HG03159 (cell line): ENCODE data around the gene SOST.

Experiments used
- ATAC-seq: cut with Tn5 transposase; IDR thresholded peaks from one replicate; pipeline ENCODE4 v1.9.1; 2021; ENCODE audit warnings: mild to moderate bottlenecking, moderate library complexity; ENCODE audit not compliant: unreplicated experiment

SOST gene

DNA sequence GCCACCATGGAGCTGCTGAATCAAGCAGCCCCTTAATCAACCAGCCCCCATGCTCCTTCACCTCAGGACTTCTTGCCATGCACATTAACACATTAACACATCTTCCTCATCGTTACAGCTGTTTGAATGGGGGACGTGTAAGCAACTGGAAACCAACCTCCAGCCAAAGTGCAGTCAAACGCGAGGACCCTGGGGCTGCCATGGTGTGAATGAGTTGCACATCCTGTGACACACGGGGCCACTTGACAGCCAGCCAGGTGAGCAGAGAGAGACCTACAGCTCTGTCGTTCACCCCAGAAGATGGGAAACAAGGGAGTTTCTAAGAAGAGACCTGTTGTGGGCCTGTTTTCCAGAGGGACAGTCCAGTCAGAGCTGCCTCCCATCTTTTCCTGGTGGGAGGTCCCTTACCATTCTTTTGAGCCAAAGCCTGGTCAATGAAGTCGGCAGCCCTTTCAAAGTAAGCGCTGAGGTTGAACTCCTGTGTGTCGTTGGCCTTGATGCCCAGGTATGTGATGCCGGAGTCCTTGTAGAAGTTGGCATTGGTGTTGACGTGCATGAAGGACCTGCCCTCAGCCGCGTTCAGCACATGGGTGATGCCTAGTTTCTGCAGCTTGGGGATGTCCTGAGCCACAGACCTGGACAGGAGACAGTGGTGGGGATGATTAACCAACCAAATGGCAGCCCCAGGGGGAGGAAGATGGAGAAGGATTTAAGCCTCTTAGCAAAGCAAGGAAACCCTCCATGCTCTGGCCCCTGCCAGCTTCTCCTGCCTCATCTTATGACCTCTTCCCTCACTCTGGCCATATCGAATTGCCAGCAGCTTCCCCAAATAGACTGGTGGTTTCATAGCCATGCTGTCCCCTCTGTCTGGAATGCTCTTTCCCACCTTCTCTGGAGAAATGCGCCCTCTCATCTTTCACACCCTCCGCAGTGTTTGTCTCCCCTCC, 16.0 kb upstream of the SOST start:
- ATAC-seq = no peak

DNA sequence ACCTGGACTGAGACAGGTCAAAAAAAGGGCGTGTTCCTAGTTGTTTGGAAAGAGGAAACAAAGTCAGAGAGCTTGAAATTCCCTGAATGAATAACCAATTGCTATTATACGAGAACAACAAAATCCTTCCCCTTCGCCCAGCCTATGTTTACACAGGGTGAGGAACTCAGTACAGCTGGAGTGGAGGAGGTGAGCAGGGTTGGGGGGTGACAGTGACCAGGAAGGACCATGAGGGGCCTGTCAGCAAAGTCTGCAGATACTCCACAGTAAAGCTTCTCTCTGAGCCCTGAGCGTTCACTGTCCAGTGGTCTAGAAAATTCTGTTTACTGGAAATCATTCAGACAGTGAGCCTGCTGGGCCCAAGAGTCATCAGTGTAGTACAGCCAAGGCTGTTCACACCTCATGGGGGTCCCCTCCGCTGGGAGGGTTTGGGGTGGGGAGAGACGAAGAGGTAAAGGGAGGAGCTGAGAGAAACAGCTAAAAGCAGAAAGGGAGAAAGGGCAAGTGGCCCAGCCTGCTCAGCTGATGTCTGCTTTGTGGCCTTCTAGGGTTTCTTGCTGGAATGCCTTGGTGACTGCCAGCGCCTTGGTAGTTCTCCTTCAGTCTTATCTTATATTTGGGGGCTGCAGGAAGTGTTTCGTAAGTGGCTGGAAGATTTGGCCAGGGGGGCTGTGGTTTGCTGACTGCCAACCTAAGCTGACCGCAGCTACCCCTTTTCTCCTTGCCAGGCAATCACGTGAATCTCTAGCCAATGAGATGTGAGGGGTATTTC, 14.5 kb upstream of the SOST start:
- ATAC-seq = no peak

- ATAC-seq = no peak
Measured at GRCh38 chr17:43771463-43771862, 12.9 kb upstream of the SOST start.

GRCh38 chr17:43770957-43771356, 12.4 kb upstream of the SOST start:
- ATAC-seq = no peak

DNA sequence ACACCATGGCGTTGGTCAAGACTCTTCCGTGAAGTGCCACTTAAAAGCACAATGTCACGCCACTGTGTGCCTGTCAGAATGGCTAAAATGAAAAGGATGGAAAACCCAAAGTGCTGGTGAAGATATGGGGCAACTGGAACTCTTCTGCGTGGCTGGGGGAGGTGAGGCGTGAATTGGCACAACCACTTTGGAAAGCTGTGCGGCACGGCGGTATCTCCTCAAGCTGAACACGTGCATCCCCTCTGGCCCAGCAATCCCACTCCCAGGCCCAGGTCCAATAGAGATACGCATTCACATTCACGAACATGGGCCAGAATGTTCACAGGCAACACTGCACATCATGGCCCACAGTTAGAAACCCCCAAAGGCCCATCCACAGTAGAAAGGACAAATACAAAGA, 11.3 kb upstream of the SOST start:
- ATAC-seq = no peak

GRCh38 chr17:43769426-43769825, 10.8 kb upstream of the SOST start:
- ATAC-seq = no peak

DNA sequence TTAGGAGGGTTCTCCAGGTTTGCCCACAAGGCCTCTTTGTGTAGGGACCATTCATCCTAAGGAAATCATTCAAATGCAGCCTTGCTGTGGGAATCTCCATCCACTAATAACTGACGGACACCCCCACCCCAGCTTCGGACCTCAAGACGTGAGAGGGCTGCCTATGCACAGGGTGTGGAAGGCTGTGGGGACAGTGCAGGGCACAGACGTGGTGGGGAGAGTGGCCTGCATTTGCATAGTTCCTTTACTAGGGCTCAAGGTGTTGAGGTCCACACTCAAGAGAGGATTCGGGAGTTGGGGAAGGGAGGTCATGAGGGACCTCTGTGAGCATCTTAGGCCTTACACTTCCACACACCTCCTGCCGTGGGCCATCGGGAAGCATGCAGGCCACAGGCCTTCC, 10.4 kb upstream of the SOST start:
- ATAC-seq = no peak

DNA sequence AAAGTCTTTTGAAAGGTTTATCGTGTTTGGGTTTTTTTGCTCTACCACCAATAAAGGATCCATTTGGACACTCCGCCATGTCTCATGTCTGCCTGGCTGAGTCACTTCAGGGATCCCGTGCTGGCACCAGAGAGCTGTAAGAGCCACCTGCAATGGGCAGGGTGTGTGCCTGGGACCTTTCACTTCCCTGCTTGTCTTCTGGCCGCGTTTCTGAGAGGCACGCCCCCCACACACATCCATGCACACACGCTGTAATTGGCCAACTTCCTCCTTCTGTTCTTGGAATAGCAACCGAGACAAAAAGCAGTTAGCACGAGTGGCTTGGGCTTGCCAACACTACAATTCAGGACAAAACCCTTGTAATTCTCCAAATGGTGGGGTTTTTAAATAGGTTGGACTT, 9.8 kb upstream of the SOST start:
- ATAC-seq = no peak

DNA sequence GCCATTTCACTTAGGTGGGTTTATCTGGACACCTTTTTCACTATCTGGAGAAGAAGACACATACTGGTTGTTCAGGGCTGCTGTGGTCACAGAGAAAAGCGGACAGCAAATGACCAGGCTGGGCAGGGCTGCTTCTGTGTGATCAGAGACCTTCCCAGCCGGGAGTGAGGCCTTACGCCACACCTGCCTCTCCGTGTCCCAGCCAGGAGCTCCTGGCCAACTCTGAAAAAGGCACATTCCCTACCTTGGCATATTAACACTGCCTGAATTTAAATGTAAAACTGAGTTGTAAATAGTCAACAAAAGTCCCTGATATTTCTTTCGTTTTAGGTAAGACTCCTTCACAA, 9.1 kb upstream of the SOST start:
- no peak for ATAC-seq

- ATAC-seq = no peak
Measured at GRCh38 chr17:43767053-43767712, 8.6 kb upstream of the SOST start.

- no peak for ATAC-seq
Measured at GRCh38 chr17:43766413-43767052, 7.9 kb upstream of the SOST start.

- ATAC-seq = no peak
Measured at GRCh38 chr17:43760254-43760852, 1.8 kb upstream of the SOST start.

GRCh38 chr17:43759836-43760235, 1.2 kb upstream of the SOST start:
- ATAC-seq = no peak

DNA sequence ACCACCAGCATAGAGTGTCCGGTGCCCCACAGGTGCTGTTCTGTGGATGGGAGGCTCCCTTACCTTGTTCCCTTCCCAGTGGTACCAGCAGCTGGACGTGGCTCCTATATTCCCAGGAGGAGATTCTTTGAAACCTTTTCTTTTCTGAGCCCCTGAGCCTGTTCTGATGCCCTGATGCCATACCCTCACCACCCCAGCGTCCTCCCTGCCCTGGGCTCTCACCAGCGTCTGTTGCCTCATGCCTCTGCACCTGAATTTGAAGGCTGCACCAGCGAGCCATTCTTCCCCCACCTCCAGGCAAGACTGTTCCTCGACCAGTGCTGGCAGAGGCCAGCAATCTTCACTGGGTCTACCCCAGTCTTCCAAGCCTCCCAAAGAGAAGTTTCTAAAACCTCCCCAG, 505 bp downstream of the SOST start:
- no peak for ATAC-seq

DNA sequence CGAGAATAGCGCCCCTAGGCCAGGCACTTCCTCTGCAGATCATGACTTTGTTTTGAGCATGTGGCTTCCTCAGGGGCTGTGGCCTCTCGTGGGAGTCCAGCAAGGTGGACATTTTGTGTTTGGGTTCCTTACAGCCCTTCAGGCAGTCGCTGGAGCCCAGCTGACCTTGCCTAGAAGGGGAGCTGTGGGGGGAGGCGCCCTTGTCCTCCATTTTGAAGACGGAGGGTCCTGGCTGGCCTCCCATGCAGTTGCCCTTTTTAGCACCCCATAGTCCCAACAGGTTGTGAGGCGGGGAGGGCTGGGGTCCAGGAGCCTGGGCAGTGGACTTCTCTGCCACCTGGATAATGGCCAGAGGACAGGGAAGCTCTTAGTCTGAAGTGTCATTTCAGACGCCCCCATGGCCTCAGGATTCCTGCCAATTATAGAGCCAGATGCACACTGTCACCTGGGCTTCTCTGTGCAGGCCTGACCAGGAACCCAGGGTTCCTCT, 1.4 kb downstream of the SOST start:
- ATAC-seq = no peak

GRCh38 chr17:43756201-43756600, 2.4 kb downstream of the SOST start:
- ATAC-seq = no peak

GRCh38 chr17:43755389-43755875, 3.2 kb downstream of the SOST start:
- ATAC-seq = no peak

- ATAC-seq = no peak
Measured at GRCh38 chr17:43754947-43755346, 3.6 kb downstream of the SOST start.

DNA sequence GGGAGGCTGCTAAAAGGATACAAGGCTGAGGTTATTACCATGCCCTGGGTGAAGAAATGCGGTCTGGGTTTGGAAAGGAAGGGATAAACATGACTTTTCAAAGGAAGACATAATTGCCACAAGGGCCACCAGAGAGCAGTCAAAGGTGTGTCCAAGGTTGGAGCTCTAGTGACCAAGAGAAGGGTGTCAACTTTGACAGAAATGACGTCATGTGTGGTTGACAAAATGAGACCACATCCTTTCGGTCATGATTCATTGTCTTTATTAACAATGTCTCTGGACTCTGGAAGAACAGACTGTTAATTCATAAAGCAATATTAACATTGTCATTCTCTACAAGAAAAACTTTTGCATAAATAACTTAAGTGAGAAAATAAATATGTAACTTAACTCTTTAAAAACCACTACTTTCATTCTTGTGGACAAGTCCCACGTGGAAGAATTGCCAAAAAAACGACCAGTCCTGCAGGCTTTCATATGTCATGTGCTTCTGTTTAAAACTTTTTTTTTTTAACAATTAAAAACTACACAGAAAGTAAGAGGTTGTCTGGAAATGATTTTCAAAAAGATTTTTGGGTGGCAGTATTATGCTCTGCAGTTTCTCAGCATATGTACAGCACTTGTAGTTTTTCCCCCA, 5.0 kb downstream of the SOST start:
- ATAC-seq = no peak

GRCh38 chr17:43750153-43750552, 8.4 kb downstream of the SOST start:
- no peak for ATAC-seq
